B cell (primary cell): ENCODE results near the gene EDARADD.

Experiments
- EZH2 ChIP-seq: IDR thresholded peaks from 2 replicates; pipeline ENCODE4 v1.6.1; 2012; ENCODE audit warnings: borderline replicate concordance, low read depth, mild to moderate bottlenecking, moderate library complexity, low read length; ENCODE audit not compliant: insufficient read depth, poor library complexity, severe bottlenecking
- TF ChIP-seq, protein P1 (sequence below): fragments of 200-600 bp; IDR thresholded peaks from one replicate; pipeline ENCODE4 v1.8.0; 2022; ENCODE audit warnings: antibody characterized with exemption, mild to moderate bottlenecking

DNA sequence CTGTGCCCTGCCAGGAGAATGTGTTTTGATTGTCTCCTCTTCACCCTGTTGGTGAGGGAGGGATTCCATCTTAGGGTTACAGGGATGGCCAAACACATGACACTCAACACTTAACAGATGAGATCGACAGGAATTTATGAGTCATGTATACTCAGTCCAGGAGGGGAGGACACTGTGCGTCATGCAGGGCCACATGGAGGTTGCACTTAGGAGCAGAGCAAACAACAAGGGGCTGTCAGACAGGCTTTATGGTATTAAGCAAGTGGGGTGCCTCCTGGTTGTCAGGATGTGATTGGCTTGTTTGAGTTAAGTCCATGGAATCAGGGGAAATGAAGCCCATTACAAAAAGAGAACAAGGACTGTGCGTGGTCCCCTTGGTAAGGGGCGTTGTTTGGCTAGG is 26.9 kb downstream of the EDARADD start:
- TF ChIP-seq, protein P1, sequence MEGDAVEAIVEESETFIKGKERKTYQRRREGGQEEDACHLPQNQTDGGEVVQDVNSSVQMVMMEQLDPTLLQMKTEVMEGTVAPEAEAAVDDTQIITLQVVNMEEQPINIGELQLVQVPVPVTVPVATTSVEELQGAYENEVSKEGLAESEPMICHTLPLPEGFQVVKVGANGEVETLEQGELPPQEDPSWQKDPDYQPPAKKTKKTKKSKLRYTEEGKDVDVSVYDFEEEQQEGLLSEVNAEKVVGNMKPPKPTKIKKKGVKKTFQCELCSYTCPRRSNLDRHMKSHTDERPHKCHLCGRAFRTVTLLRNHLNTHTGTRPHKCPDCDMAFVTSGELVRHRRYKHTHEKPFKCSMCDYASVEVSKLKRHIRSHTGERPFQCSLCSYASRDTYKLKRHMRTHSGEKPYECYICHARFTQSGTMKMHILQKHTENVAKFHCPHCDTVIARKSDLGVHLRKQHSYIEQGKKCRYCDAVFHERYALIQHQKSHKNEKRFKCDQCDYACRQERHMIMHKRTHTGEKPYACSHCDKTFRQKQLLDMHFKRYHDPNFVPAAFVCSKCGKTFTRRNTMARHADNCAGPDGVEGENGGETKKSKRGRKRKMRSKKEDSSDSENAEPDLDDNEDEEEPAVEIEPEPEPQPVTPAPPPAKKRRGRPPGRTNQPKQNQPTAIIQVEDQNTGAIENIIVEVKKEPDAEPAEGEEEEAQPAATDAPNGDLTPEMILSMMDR, result no peak
- TF ChIP-seq EZH2, result no peak
